WTC11 (cell line): Measurements from ENCODE around the gene RACGAP1. TPM values are rescaled to one million over a fixed set of nuclear protein-coding genes. Genes with fewer than 3 reads are reported as not detected.

ENCODE experiments used
- ATAC-seq: fragments of 200-7000 bp; cut with Tn5 transposase; 2 replicates; pipeline ENCODE4 v1.10.0; 2021; ENCODE audit warnings: mild to moderate bottlenecking, moderate library complexity
- CTCF ChIA-PET: fragments of 300-600 bp; sonication (Branson Sonifier 250); formaldehyde crosslinking; loops from one replicate; lab custom pipeline; 2021; ENCODE audit warnings: antibody characterized with exemption; lab: Charles Lee
- POLR2A ChIA-PET: fragments of 350-600 bp; sonication (Branson Sonifier 250); formaldehyde crosslinking; loops from one replicate; lab custom pipeline; 2021; ENCODE audit warnings: antibody characterized with exemption; lab: Charles Lee
- DNase-seq: peaks from one replicate; pipeline ENCODE4 v3.0.0; 2021; ENCODE audit warnings: low spot score
- H3K27ac Mint-ChIP-seq: 2 replicates; pipeline ENCODE4 v1.8.0; 2021; ENCODE audit warnings: mixed read lengths
- H3K27me3 Mint-ChIP-seq: 2 replicates; pipeline ENCODE4 v1.8.0; 2021; ENCODE audit warnings: low read depth, mild to moderate bottlenecking, moderate library complexity, mixed read lengths
- H3K36me3 Mint-ChIP-seq: 2 replicates; pipeline ENCODE4 v1.8.0; 2021; ENCODE audit warnings: mixed read lengths
- H3K4me1 Mint-ChIP-seq: 2 replicates; pipeline ENCODE4 v1.8.0; 2022; ENCODE audit warnings: mixed read lengths
- H3K4me3 Mint-ChIP-seq: 2 replicates; pipeline ENCODE4 v1.8.0; 2021; ENCODE audit warnings: mild to moderate bottlenecking, moderate library complexity, mixed read lengths
- H3K9me3 Mint-ChIP-seq: 2 replicates; pipeline ENCODE4 v1.8.0; 2021; ENCODE audit warnings: mixed read lengths
- ATF1 ChIP-seq: sonication (generic); formaldehyde crosslinking; IDR thresholded peaks from 2 replicates; pipeline ENCODE4 v1.8.1; 2023; ENCODE audit warnings: mild to moderate bottlenecking, moderate library complexity, missing genetic modification reagents
- CREB1 ChIP-seq: sonication (generic); formaldehyde crosslinking; IDR thresholded peaks from 2 replicates; pipeline ENCODE4 v1.8.0; 2023; ENCODE audit warnings: mild to moderate bottlenecking, missing genetic modification reagents
- E2F1 ChIP-seq: sonication (generic); formaldehyde crosslinking; IDR thresholded peaks from 2 replicates; pipeline ENCODE4 v1.8.0; 2022; ENCODE audit warnings: mild to moderate bottlenecking, missing genetic modification reagents
- MYBL2 ChIP-seq: sonication (generic); formaldehyde crosslinking; IDR thresholded peaks from 2 replicates; pipeline ENCODE4 v1.8.1; 2023; ENCODE audit warnings: mild to moderate bottlenecking, moderate library complexity, missing genetic modification reagents
- NFYB ChIP-seq: sonication (generic); formaldehyde crosslinking; conservative IDR thresholded peaks from 2 replicates; pipeline ENCODE4 v1.8.0; 2022; ENCODE audit warnings: low read depth, missing genetic modification reagents
- NR3C1 ChIP-seq: sonication (generic); formaldehyde crosslinking; conservative IDR thresholded peaks from 2 replicates; pipeline ENCODE4 v1.8.1; 2023; ENCODE audit warnings: low read depth, mild to moderate bottlenecking, missing genetic modification reagents
- TCF7 ChIP-seq: sonication (generic); formaldehyde crosslinking; IDR thresholded peaks from 2 replicates; pipeline ENCODE4 v1.8.0; 2022; ENCODE audit warnings: mild to moderate bottlenecking, low read depth, missing genetic modification reagents, moderate library complexity
- TP53 ChIP-seq: sonication (generic); formaldehyde crosslinking; IDR thresholded peaks from 2 replicates; pipeline ENCODE4 v1.8.1; 2023; ENCODE audit warnings: mild to moderate bottlenecking, missing genetic modification reagents
- USF1 ChIP-seq: sonication (generic); formaldehyde crosslinking; IDR thresholded peaks from 2 replicates; pipeline ENCODE4 v1.8.0; 2022; ENCODE audit warnings: mild to moderate bottlenecking, missing genetic modification reagents
- ZBTB21 ChIP-seq: sonication (generic); formaldehyde crosslinking; IDR thresholded peaks from 2 replicates; pipeline ENCODE4 v1.8.1; 2023; ENCODE audit warnings: mild to moderate bottlenecking, missing genetic modification reagents, borderline replicate concordance
- ZMAT4 ChIP-seq: fragments of 250-450 bp; sonication (Bioruptor Pico); IDR thresholded peaks from 2 replicates; pipeline ENCODE4 v1.9.0; 2021; ENCODE audit warnings: mild to moderate bottlenecking
- ZNF232 ChIP-seq: sonication (generic); formaldehyde crosslinking; IDR thresholded peaks from 2 replicates; pipeline ENCODE4 v1.8.0; 2022; ENCODE audit warnings: mild to moderate bottlenecking, missing genetic modification reagents
- ZNF317 ChIP-seq: sonication (generic); formaldehyde crosslinking; IDR thresholded peaks from 2 replicates; pipeline ENCODE4 v1.8.1; 2023; ENCODE audit warnings: low read depth, mild to moderate bottlenecking, moderate library complexity, missing genetic modification reagents, borderline replicate concordance
- ZNF416 ChIP-seq: fragments of 250-450 bp; sonication (Bioruptor Pico); IDR thresholded peaks from 2 replicates; pipeline ENCODE4 v1.9.0; 2021; ENCODE audit warnings: mild to moderate bottlenecking, inconsistent platforms
- ZNF425 ChIP-seq: fragments of 250-450 bp; sonication (Bioruptor Pico); conservative IDR thresholded peaks from 2 replicates; pipeline ENCODE4 v1.9.0; 2021; ENCODE audit warnings: mild to moderate bottlenecking
- total RNA-seq: library from RNA; stranded (reverse); gene quantifications from 3 replicates; pipeline ENCODE4 v1.2.3, GENCODE V29; 2021
- TF ChIP-seq, protein P1 (sequence below): sonication (generic); formaldehyde crosslinking; IDR thresholded peaks from 2 replicates; pipeline ENCODE4 v1.8.1; 2022; ENCODE audit warnings: low read depth, mild to moderate bottlenecking, moderate library complexity, missing genetic modification reagents, borderline replicate concordance
- TF ChIP-seq, protein P2 (sequence below): fragments of 200-600 bp; IDR thresholded peaks from 2 replicates; pipeline ENCODE4 v1.8.0; 2022; ENCODE audit warnings: antibody characterized with exemption
- TF ChIP-seq, protein P3 (sequence below): fragments of 250-450 bp; sonication (Bioruptor Pico); IDR thresholded peaks from 2 replicates; pipeline ENCODE4 v2.1.2; 2022; ENCODE audit warnings: mild to moderate bottlenecking, moderate library complexity

RACGAP1 gene
- total RNA-seq, 1 experiment from 2014 or later = 87.7 TPM

DNA sequence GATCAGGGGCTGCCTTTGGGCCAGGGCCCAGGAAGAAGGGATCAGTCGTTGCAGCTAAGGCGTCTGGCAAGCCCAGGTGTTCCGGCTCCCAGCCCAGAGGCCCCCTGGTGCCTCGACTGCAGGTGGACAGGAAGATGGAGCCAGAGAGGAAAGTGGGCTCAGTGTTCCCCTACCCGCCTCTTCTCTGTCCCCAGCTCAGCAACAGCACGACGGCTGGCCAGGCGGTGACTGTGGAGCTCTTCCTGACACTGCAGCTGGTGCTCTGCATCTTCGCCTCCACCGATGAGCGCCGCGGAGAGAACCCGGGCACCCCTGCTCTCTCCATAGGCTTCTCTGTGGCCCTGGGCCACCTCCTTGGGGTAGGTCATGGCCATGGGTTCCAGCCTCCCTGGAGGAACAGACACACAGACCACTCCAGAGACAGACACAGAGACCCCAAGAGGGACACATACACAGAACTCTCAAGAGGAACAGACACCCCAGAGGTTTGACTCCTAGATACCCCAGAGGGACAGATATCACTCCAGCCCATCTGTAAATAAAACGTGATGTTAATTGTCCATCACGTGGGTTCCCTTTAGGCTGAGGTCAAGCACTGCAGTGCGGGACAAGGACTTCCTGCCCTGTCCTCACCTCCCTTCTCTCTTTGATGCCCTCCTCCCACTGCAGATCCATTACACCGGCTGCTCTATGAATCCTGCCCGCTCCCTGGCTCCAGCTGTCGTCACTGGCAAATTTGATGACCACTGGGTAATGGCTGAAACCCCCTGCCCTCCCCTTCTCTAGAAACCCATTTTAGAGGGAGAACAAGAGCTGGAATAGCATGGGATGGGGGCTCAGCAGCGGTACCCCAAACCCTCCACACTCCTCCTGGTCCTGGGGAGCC lies 71.1 kb downstream of the RACGAP1 start (continued):
- TF ChIP-seq, protein P1, sequence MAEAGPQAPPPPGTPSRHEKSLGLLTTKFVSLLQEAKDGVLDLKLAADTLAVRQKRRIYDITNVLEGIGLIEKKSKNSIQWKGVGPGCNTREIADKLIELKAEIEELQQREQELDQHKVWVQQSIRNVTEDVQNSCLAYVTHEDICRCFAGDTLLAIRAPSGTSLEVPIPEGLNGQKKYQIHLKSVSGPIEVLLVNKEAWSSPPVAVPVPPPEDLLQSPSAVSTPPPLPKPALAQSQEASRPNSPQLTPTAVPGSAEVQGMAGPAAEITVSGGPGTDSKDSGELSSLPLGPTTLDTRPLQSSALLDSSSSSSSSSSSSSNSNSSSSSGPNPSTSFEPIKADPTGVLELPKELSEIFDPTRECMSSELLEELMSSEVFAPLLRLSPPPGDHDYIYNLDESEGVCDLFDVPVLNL (CRISPR knock-in tag) = no peak
- TF ChIP-seq, all 79 proteins: peak for 0

GRCh38 chr12:49953151-49953550 lies 72.1 kb downstream of the RACGAP1 start:
- Mint-ChIP-seq H3K4me1 (peaks cover 2% of the 10 kb centered on the region; the same call in 1 of the 2 replicates), H3K9me3 (no peaks in the 10 kb centered on the region), H3K27me3 (peaks cover 19% of the 10 kb centered on the region), H3K4me3 (no peak overlapping the region), H3K27ac (no peak overlapping the region), H3K36me3 (no peaks in the 10 kb centered on the region)
- POLR2A ChIA-PET = no interaction called here
- TF ChIP-seq E2F1 (CRISPR knock-in tag) (no peak), ZMAT4 (CRISPR knock-in tag) (no peak), ZBTB21 (CRISPR knock-in tag) (no peak), TCF7 (no peak), MYBL2 (CRISPR knock-in tag) (no peak), NR3C1 (CRISPR knock-in tag) (no peak), ZNF416 (CRISPR knock-in tag) (no peak), ATF1 (CRISPR knock-in tag) (no peak), NFYB (CRISPR knock-in tag) (no peak), TP53 (CRISPR knock-in tag) (no peak), USF1 (CRISPR knock-in tag) (no peak)
- TF ChIP-seq, protein P2, sequence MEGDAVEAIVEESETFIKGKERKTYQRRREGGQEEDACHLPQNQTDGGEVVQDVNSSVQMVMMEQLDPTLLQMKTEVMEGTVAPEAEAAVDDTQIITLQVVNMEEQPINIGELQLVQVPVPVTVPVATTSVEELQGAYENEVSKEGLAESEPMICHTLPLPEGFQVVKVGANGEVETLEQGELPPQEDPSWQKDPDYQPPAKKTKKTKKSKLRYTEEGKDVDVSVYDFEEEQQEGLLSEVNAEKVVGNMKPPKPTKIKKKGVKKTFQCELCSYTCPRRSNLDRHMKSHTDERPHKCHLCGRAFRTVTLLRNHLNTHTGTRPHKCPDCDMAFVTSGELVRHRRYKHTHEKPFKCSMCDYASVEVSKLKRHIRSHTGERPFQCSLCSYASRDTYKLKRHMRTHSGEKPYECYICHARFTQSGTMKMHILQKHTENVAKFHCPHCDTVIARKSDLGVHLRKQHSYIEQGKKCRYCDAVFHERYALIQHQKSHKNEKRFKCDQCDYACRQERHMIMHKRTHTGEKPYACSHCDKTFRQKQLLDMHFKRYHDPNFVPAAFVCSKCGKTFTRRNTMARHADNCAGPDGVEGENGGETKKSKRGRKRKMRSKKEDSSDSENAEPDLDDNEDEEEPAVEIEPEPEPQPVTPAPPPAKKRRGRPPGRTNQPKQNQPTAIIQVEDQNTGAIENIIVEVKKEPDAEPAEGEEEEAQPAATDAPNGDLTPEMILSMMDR = no peak
- TF ChIP-seq, protein P1 (CRISPR knock-in tag) = no peak
- CTCF ChIA-PET = interaction anchor here (3.6 to 7.6 kb wide), 3 partner anchors 7 to 86 kb away, joined by 17 to 70 read pairs (median 48); no protein-coding TSS in a partner anchor
- DNase-seq (no peak), ATAC-seq (no peak)

DNA sequence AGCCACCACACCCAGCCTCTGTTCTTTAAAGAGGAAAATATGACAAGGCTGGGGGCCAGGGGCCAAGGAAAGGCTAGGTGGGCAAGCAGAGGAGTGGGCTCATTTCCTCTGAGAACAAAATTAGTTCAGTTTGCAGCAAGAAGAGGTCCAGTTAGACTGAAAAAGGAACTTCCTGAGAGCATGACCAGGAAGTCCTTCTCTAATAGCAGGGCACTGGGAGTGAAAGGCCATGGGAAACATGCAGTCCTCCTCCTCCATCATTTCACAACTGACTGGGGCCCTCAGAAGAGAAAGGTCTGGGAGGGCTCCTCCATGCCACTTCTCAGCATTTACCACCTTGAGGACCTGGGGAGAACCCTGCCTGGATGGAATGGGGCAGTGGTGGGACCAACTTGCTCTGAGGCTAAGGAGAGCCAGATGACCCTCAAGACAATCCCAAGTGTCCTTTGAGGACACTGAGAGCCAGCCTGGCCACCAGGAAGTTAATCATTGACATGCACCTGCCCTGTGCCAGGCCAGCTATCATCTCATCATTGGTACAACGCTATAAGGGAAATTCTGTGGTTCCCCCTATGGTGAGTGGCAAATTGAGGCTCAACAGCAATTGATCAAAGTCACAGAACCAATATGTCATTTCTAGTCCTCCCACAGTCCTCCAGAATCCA lies 72.8 kb downstream of the RACGAP1 start:
- ChIA-PET CTCF (interaction anchor here (4.1 to 8.2 kb wide), 2 partner anchors 16 to 85 kb away, joined by 17 to 168 read pairs; partner anchors contain the start of gene AQP6), POLR2A (no interaction called here)
- DNase-seq (no peak), ATAC-seq (no peak)
- Mint-ChIP-seq H3K27ac (no peak overlapping the region), H3K4me3 (no peak overlapping the region), H3K36me3 (no peaks in the 10 kb centered on the region), H3K9me3 (no peaks in the 10 kb centered on the region), H3K4me1 (peaks cover 5% of the 10 kb centered on the region), H3K27me3 (peaks cover 18% of the 10 kb centered on the region)
- no peak for TF ChIP-seq CREB1 (CRISPR knock-in tag)
- TF ChIP-seq, protein P3, sequence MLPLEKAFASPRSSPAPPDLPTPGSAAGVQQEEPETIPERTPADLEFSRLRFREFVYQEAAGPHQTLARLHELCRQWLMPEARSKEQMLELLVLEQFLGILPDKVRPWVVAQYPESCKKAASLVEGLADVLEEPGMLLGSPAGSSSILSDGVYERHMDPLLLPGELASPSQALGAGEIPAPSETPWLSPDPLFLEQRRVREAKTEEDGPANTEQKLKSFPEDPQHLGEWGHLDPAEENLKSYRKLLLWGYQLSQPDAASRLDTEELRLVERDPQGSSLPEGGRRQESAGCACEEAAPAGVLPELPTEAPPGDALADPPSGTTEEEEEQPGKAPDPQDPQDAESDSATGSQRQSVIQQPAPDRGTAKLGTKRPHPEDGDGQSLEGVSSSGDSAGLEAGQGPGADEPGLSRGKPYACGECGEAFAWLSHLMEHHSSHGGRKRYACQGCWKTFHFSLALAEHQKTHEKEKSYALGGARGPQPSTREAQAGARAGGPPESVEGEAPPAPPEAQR (CRISPR knock-in tag) = no peak
- TF ChIP-seq NR3C1 (CRISPR knock-in tag) = no peak
- TF ChIP-seq ZNF425 (CRISPR knock-in tag) = no peak
- no peak for TF ChIP-seq ZNF317 (CRISPR knock-in tag)
- TF ChIP-seq ZNF232 (CRISPR knock-in tag) = no peak
